NCI-H2081 (cell line): ENCODE data around the gene TMEM40.
"Not testable (repeated sequence)": the region's sequence is repeated elsewhere in the genome, so short reads cannot be mapped to it uniquely, and the experiment has no call there.

Source experiments
- DNase-seq, 2 experiments: peaks; one replicate each; lab custom pipeline; 2025; lab: John Stamatoyannopoulos, UW

The TMEM40 gene

GRCh38 chr3:12759097-12759679 lies at the start of gene TMEM40:
Gene TMEM40, minus strand, starts transcription at chr3:12759259. Its CDS starts 9,427 bp downstream, at chr3:12749832.
- DNase-seq: no peak

GRCh38 chr3:12808587-12808986 lies 49.5 kb upstream of the TMEM40 start:
- DNase-seq: no peak

- no peak for DNase-seq
Observed at GRCh38 chr3:12807601-12808359, 48.7 kb upstream of the TMEM40 start.

DNA sequence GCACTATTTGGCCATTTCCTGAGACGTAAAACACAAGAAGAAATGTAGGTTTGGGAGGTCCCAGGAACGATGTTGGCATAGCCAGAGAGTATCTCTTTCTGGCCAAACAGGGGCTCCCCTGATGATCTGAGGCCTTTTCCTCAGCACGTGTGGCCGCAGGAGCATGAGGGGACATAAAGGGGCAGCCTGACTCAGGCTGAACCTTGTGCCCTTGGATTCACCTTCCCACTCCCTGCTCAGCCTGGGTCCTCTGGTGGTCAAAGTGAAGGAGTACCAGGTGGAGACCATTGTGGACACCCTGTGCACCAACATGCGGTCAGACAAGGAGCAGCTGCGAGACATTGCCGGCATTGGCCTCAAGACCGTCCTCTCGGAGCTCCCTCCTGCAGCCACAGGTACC lies 48.0 kb upstream of the TMEM40 start:
- DNase-seq: no peak

GRCh38 chr3:12803371-12803770 lies 44.3 kb upstream of the TMEM40 start:
- DNase-seq: no peak

DNA sequence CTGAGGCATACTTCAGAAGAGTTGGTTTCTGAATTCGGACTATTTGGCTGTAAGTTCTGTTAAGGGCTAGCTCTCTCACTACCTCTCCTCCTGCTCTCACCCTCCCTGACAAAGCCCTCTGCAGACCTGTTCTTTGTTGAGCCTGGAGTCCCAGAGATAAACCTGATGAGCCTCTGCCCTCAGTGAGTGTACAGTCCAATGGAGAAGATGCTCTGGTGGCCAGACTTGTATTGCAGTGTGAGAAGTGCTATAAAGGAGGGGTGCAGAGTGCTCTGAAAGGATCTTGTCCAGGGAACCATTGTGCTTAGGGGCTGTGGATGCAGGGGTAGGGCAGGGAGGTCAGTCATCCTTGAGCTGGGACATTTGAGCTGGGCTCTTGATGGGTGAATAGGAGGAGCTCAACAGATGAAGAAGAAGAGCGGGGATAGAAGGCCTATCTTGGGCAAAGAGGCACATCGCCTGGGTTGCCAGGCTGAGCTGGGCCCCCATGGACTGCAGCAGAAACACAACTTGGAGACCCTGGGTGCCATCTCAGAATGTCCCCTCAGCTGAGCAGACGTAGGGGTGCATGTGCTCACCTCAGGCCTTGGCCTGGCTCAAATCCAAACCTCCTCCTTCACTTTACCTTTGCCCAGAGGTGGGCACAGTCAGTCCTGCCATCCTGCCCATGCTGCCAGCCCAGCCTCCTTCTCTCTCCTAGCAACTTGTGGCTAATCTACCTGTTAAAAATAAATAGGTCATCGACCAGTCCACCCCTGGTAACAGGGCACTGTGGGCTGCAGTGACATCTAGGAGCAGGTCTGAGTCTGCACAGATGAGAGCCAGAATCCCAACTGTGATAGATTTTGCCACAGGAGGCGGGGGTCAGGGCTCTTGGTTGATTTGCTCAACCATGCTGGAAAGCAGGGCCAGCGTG lies 40.7 kb upstream of the TMEM40 start:
- DNase-seq: no peak

- DNase-seq: no peak
Observed at GRCh38 chr3:12798559-12799179, 39.6 kb upstream of the TMEM40 start.

DNA sequence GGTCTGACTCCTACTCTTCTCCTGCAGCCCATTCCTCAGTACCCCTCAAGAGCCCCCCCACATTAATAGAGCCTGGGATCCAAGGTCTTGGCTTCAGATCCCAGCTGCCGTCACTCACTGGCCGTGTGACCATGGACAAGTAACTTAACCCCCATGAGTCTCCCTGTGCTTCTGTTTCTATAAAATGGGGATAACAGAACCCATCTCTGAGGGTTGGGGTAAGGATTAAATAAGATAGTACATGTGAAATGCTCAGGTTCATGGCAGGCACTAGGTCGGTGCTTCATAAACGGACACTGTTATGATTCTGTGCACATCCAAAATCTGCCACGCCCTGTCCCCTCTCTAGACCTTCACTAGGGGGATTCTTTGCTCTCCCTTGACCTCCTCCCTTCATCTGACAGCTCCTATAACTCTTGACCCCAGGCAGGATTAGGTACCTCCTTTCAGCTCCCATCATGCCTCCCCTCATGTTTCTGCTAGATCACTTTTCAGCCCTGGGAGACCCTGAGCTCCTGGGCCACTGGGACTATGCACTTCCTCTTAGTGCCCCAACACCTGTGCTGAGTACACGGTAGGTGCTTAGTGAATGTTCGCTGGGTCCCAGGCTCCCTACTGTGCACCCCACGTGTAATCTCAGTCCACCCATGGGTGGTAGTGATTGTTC lies 39.0 kb upstream of the TMEM40 start:
- no peak for DNase-seq

GRCh38 chr3:12797124-12797891 lies 38.2 kb upstream of the TMEM40 start:
- DNase-seq: no peak

GRCh38 chr3:12796171-12797123 lies 37.4 kb upstream of the TMEM40 start, which contains the start of gene CAND2:
Gene CAND2, plus strand, starts transcription at chr3:12796680. Its CDS starts 41 bp downstream, at chr3:12796721.
- peak; percentile 52 to 65 for DNase-seq

DNA sequence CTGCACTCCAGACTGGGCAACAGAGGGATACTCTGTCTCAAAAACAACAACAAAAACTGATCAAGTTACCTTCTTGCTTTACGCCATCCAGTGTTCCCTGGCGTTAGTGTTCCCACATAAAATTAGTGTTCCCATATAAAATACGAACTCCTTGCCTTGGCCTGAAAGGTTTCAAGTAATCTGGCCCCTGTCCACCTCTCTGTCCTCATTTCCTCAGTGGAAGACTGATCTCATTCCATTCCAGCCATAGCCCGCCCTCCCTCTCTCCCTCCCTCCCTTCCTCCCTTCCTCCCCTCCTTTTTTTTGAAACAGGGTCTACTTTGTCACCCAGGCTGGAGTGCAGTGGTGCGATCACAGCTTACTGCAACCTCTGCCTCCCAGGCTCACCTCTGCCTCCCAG lies 34.6 kb upstream of the TMEM40 start:
- no peak for DNase-seq

GRCh38 chr3:12791430-12791829 lies 32.4 kb upstream of the TMEM40 start:
- DNase-seq: no peak

DNA sequence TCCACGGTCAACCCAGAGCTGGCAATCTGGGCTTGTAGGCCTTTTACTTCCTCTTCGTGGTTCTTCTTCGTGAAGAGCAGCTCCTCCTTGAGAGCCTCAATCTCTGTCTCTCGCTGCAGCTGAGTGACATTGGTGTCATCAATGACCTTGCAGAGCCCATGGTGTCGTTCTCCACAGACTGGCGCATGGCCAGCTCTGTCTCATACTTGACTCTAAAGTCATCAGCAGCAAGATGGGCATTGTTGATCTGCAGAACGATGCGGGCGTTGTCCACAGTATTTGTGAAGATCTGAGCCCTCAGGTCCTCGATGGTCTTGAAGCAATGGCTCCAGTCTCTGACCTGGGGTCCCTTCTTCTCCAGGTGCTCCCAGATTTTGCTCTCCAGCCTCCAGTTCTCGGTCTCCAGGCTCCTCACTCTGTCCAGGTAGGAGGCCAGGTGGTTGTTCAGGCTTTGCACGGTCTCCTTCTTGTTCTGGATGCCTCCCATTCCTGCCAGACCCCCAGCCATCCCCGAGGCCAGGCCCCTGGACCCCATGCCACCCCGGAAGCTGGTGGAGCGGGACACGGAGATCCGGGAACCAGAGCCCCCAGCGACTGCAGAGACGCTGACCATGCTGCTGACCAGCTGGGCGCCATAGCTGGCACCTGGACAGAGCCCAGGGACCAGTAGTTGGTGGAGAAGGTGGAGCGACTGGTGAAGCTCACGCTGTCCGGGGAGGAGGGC lies 29.1 kb upstream of the TMEM40 start:
- DNase-seq: not testable (repeated sequence)

- not testable (repeated sequence) for DNase-seq
Observed at GRCh38 chr3:12787346-12787745, 28.3 kb upstream of the TMEM40 start.

DNA sequence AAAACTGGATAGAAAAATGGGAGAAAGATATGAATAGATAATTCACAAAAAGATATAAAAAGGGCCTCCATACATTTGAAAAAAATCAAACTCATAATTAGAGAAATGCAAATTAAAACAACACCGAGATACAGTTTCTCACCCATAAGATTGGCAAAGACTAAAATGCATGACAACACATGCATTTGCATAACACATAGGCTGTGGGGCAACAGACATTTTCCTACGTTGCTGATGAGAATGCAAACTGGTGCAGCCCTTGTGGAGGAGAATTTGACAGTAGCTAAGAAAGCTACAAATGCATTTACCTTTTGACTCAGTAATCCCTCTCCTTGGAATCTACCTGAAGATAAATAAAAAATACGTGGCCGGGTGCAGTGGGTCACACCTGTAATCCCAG lies 26.0 kb upstream of the TMEM40 start:
- no peak for DNase-seq

DNA sequence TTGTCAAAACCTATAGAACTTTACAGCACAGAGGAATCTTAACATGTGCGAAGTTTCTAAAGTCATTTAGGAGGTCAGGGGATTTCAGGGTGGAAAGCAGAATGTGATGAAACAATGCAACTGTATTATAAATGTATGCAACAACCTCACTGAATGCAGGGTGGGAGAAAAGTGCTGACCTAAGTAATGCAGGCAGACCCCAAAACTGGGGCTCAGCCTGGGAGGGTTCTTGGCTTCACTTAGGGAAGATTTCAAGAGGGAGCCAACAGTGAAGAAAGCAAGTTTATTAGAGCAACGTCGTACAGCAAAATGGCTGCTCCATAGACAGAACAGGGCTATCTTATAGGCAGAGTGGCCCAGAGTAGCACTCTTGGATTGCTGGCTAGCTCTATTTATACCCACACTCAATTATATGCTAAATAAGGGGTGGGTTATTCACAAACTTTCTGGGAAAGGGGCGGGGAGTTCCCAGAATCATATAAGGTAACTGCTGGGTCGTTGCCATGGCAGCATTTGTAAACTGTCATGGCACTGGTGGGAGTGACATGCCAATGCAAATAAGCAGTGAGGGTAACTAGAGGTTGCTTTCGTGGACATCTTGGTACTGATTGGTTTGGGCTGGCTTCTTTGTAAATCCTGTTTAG lies 23.2 kb upstream of the TMEM40 start:
- no peak for DNase-seq

- no peak for DNase-seq
Observed at GRCh38 chr3:12780751-12781150, 21.7 kb upstream of the TMEM40 start.

DNA sequence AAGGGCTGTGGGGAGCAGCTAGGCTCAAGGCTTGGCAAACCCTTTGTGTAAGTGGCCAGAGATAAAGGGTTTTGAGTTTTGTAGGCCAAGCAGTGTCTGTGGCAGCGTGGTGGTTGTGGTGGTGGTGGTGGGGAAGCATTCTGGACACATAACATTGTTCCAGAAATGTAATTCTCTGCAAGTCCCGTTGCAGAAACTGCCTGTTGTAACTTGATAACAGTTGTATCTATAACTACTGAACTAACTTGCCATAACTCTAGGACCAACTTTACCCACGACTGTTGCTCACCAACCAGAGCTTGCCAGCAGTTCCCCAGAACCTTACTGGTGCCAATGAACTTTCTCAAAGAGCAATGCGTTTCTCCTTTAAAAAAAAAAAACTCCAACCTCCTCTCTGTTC lies 18.1 kb upstream of the TMEM40 start:
- DNase-seq: no peak
